Measurements from ENCODE around the gene SORCS1.
A peak's percentile ranks its signal among the peaks of the same experiment; 100 is the strongest.

SORCS1 gene

GRCh38 chr10:106996510-106996909, 168.0 kb downstream of the SORCS1 start:
- no peak for DNase-seq

- DNase-seq = peak in 2 of 56 donors; percentile 1 to 10
Observed at GRCh38 chr10:106992055-106992454, 172.5 kb downstream of the SORCS1 start.

- no peak for DNase-seq
Observed at GRCh38 chr10:106991091-106991490, 173.4 kb downstream of the SORCS1 start.

GRCh38 chr10:106987362-106987761, 177.1 kb downstream of the SORCS1 start:
- no peak for DNase-seq

GRCh38 chr10:106982268-106982667, 182.2 kb downstream of the SORCS1 start:
- DNase-seq = no peak

- no peak for DNase-seq
Observed at GRCh38 chr10:106981452-106982075, 182.9 kb downstream of the SORCS1 start.

- DNase-seq = no peak
Observed at GRCh38 chr10:106980495-106981451, 183.7 kb downstream of the SORCS1 start.

GRCh38 chr10:106978756-106979155, 185.8 kb downstream of the SORCS1 start:
- no peak for DNase-seq

GRCh38 chr10:106973716-106974115, 190.8 kb downstream of the SORCS1 start:
- DNase-seq = no peak

- DNase-seq = no peak
Observed at GRCh38 chr10:106973288-106973687, 191.2 kb downstream of the SORCS1 start.

- no peak for DNase-seq
Observed at GRCh38 chr10:106972381-106972780, 192.1 kb downstream of the SORCS1 start.

GRCh38 chr10:106971411-106971831, 193.1 kb downstream of the SORCS1 start:
- DNase-seq = no peak

GRCh38 chr10:106967452-106967851, 197.1 kb downstream of the SORCS1 start:
- no peak for DNase-seq

- no peak for DNase-seq
Observed at GRCh38 chr10:106960812-106961211, 203.7 kb downstream of the SORCS1 start.

- no peak for DNase-seq
Observed at GRCh38 chr10:106959521-106959920, 205.0 kb downstream of the SORCS1 start.

- DNase-seq = peak in 3 of 56 donors; percentile 1 to 7 (median 3)
Observed at GRCh38 chr10:106958589-106959361, 205.7 kb downstream of the SORCS1 start.

- DNase-seq = peak in 1 of 56 donors; percentile 6
Observed at GRCh38 chr10:106957823-106958588, 206.5 kb downstream of the SORCS1 start.

- DNase-seq = no peak
Observed at GRCh38 chr10:106956216-106956915, 208.1 kb downstream of the SORCS1 start.

- no peak for DNase-seq
Observed at GRCh38 chr10:106955133-106955532, 209.4 kb downstream of the SORCS1 start.

GRCh38 chr10:106952033-106952432, 212.5 kb downstream of the SORCS1 start:
- no peak for DNase-seq

Measured in amygdala (tissue), 56 donors.